OCI-LY1 (cell line): Measurements from ENCODE around the gene SPRTN.

Source experiments
- H2AFZ ChIP-seq: fragments of 200-600 bp; sonication (generic), shearing (Covaris generic); 2 replicates; pipeline ENCODE4 v1.6.0; 2014; ENCODE audit warnings: antibody characterized with exemption, mild to moderate bottlenecking, low read length
- H3F3A ChIP-seq: fragments of 200-600 bp; sonication (generic), shearing (Covaris generic); 2 replicates; pipeline ENCODE4 v1.6.0; 2014; ENCODE audit warnings: mild to moderate bottlenecking, antibody characterized with exemption, low read length, moderate library complexity; ENCODE audit not compliant: insufficient read depth
- H3K27ac ChIP-seq: fragments of 200-600 bp; sonication (generic); 2 replicates; pipeline ENCODE4 v1.5.1; 2014; ENCODE audit warnings: low read length, mixed run types, mild to moderate bottlenecking, low read depth; ENCODE audit not compliant: poor library complexity, severe bottlenecking
- H3K27me3 ChIP-seq: fragments of 200-600 bp; sonication (generic); 2 replicates; pipeline ENCODE4 v1.6.0; 2014; ENCODE audit warnings: antibody characterized with exemption, mild to moderate bottlenecking, low read length, moderate library complexity; ENCODE audit not compliant: insufficient read depth
- H3K36me3 ChIP-seq: fragments of 200-600 bp; sonication (generic); 2 replicates; pipeline ENCODE4 v1.6.1; 2014; ENCODE audit warnings: mild to moderate bottlenecking, antibody characterized with exemption, low read length, moderate library complexity, mixed read lengths; ENCODE audit not compliant: insufficient read depth
- H3K4me1 ChIP-seq: fragments of 200-600 bp; sonication (generic); 2 replicates; pipeline ENCODE4 v1.5.1; 2014; ENCODE audit warnings: mild to moderate bottlenecking, low read length, moderate library complexity; ENCODE audit not compliant: insufficient read depth, severe bottlenecking
- H3K4me2 ChIP-seq: fragments of 200-600 bp; sonication (generic), shearing (Covaris generic); 2 replicates; pipeline ENCODE4 v1.6.1; 2014; ENCODE audit warnings: low read length
- H3K4me3 ChIP-seq: fragments of 200-600 bp; sonication (generic); 2 replicates; pipeline ENCODE4 v1.5.1; 2014; ENCODE audit warnings: low read length, low read depth, mild to moderate bottlenecking, mixed read lengths; ENCODE audit not compliant: poor library complexity, severe bottlenecking
- H3K79me2 ChIP-seq: fragments of 200-600 bp; shearing (Covaris generic); 2 replicates; pipeline ENCODE4 v1.6.1; 2016; ENCODE audit warnings: mixed run types, low read length, mixed read lengths; ENCODE audit not compliant: insufficient read depth
- H3K9ac ChIP-seq: fragments of 200-600 bp; sonication (generic), shearing (Covaris generic); 2 replicates; pipeline ENCODE4 v1.6.1; 2014; ENCODE audit warnings: mild to moderate bottlenecking, low read length, mixed read lengths
- H3K9me2 ChIP-seq: fragments of 200-600 bp; sonication (generic), shearing (Covaris generic); 2 replicates; pipeline ENCODE4 v1.6.1; 2014; ENCODE audit warnings: low read depth, mild to moderate bottlenecking, low read length, mixed read lengths
- H3K9me3 ChIP-seq: fragments of 200-600 bp; shearing (Covaris generic); 2 replicates; pipeline ENCODE4 v1.6.1; 2014; ENCODE audit warnings: low read length, mixed read lengths
- H4K20me1 ChIP-seq: fragments of 200-600 bp; sonication (generic), shearing (Covaris generic); 2 replicates; pipeline ENCODE4 v1.6.0; 2016; ENCODE audit warnings: mild to moderate bottlenecking, low read length; ENCODE audit not compliant: insufficient read depth
- CTCF ChIP-seq: fragments of 200-600 bp; sonication (generic), shearing (Covaris generic); IDR thresholded peaks from 2 replicates; pipeline ENCODE4 v1.5.1; 2017; ENCODE audit warnings: mild to moderate bottlenecking, antibody characterized with exemption, low read length, moderate library complexity, mixed read lengths
- EZH2 ChIP-seq: fragments of 200-600 bp; sonication (generic), shearing (Covaris generic); IDR thresholded peaks from 2 replicates; pipeline ENCODE4 v1.8.0; 2017; ENCODE audit warnings: borderline replicate concordance, mixed run types, mild to moderate bottlenecking, antibody characterized with exemption, low read length, moderate library complexity, mixed read lengths

SPRTN gene

GRCh38 chr1:231327617-231328016 is 10.5 kb upstream of the SPRTN start:
- H3K9me3 ChIP-seq, result no peaks in the 10 kb centered on the region
- H3K9ac ChIP-seq, result no peak overlapping the region
- no peaks in the 10 kb centered on the region for H3K79me2 ChIP-seq
- no peaks in the 10 kb centered on the region for H3K9me2 ChIP-seq
- H3K27ac ChIP-seq, result no peak overlapping the region
- H3K4me2 ChIP-seq, result no peak overlapping the region
- H3K27me3 ChIP-seq, result no peaks in the 10 kb centered on the region
- H3F3A ChIP-seq, result no peaks in the 10 kb centered on the region
- H4K20me1 ChIP-seq, result no peaks in the 10 kb centered on the region
- H3K4me1 ChIP-seq, result no peaks in the 10 kb centered on the region
- TF ChIP-seq CTCF (no peak), EZH2 (no peak)
- H3K36me3 ChIP-seq, result peaks cover 4% of the 10 kb centered on the region; the same call in 1 of the 2 replicates
- H2AFZ ChIP-seq, result no peak overlapping the region
- no peak overlapping the region for H3K4me3 ChIP-seq

GRCh38 chr1:231329483-231329882 is 8.6 kb upstream of the SPRTN start:
- Histone ChIP-seq H3K79me2 (peaks cover 16% of the 10 kb centered on the region), H3K9me3 (no peaks in the 10 kb centered on the region), H2AFZ (no peak overlapping the region), H3K4me1 (peaks cover 19% of the 10 kb centered on the region), H4K20me1 (no peaks in the 10 kb centered on the region), H3K9ac (no peak overlapping the region), H3K27ac (no peak overlapping the region), H3K4me3 (no peak overlapping the region), H3F3A (no peaks in the 10 kb centered on the region), H3K27me3 (no peaks in the 10 kb centered on the region), H3K9me2 (no peaks in the 10 kb centered on the region), H3K36me3 (peaks cover 14% of the 10 kb centered on the region), H3K4me2 (no peak overlapping the region)
- no peak for TF ChIP-seq EZH2
- no peak for TF ChIP-seq CTCF

- H3K4me3 ChIP-seq, result peak overlapping the region; percentile 86
- no peak overlapping the region for H2AFZ ChIP-seq
- TF ChIP-seq EZH2 (no peak), CTCF (no peak)
- no peaks in the 10 kb centered on the region for H3K27me3 ChIP-seq
- H3K4me2 ChIP-seq, result peak overlapping the region; percentile 90
- no peaks in the 10 kb centered on the region for H3K9me2 ChIP-seq
- no peak overlapping the region for H3K27ac ChIP-seq
- peaks cover 46% of the 10 kb centered on the region for H3K79me2 ChIP-seq
- H3K36me3 ChIP-seq, result peaks cover 25% of the 10 kb centered on the region
- H4K20me1 ChIP-seq, result no peaks in the 10 kb centered on the region
- no peaks in the 10 kb centered on the region for H3K9me3 ChIP-seq
- no peaks in the 10 kb centered on the region for H3F3A ChIP-seq
- no peak overlapping the region for H3K9ac ChIP-seq
- peaks cover 42% of the 10 kb centered on the region for H3K4me1 ChIP-seq
These were observed 5.3 kb upstream of the SPRTN start for GRCh38 chr1:231332761-231333160.
